GM12873 (cell line): ENCODE measurements around the gene STING1.

Experiments
- CTCF ChIP-seq: IDR thresholded peaks from 2 replicates; pipeline ENCODE4 v1.5.1; 2012; ENCODE audit warnings: low read depth, mild to moderate bottlenecking, moderate library complexity, low read length, control low read depth; ENCODE audit not compliant: insufficient read depth; ENCODE audit errors: missing control alignments

STING1 gene

GRCh38 chr5:139457241-139457640 lies 25.3 kb downstream of the STING1 start:
- no peak for TF ChIP-seq CTCF

- no peak for TF ChIP-seq CTCF
Observed at GRCh38 chr5:139456776-139457175, 25.8 kb downstream of the STING1 start.

- TF ChIP-seq CTCF = no peak
Observed at GRCh38 chr5:139454568-139455290, 27.8 kb downstream of the STING1 start.

GRCh38 chr5:139453683-139454567 lies 28.6 kb downstream of the STING1 start:
- no peak for TF ChIP-seq CTCF

GRCh38 chr5:139451878-139452660 lies 30.5 kb downstream of the STING1 start:
- no peak for TF ChIP-seq CTCF

- TF ChIP-seq CTCF = no peak
Observed at GRCh38 chr5:139451176-139451575, 31.4 kb downstream of the STING1 start.
